K562 (cell line): ENCODE results near the gene SENP3. TPM values are rescaled to one million over a fixed set of nuclear protein-coding genes. Genes with fewer than 3 reads are reported as not detected.

Experiments used
- BCLAF1 ChIP-seq, 2 experiments: fragments of 450-650 bp in 1 of 2; IDR thresholded peaks; 2 replicates each; pipeline ENCODE4 v1.6.1; 2011 to 2017; ENCODE audit warnings: low read depth in 2 of 2, antibody characterized with exemption in 1 of 2, borderline replicate concordance in 1 of 2, low read length in 1 of 2, mild to moderate bottlenecking in 1 of 2, mixed read lengths in 1 of 2; ENCODE audit not compliant: control insufficient read depth in 1 of 2
- CHD1 ChIP-seq: fragments of 200-600 bp; sonication (generic); IDR thresholded peaks from one replicate; pipeline ENCODE4 v1.6.1; 2012; ENCODE audit warnings: mild to moderate bottlenecking, moderate library complexity, low read length, inconsistent platforms
- E2F6 ChIP-seq, 2 experiments: IDR thresholded peaks; 2 replicates each; pipeline ENCODE4 v1.6.1; 2011; ENCODE audit warnings: borderline replicate concordance in 1 of 2, control low read depth in 1 of 2, low read depth in 1 of 2, low read length in 1 of 2, mild to moderate bottlenecking in 1 of 2, mixed read lengths in 1 of 2, moderate library complexity in 1 of 2; ENCODE audit not compliant: insufficient read depth in 1 of 2, insufficient read length in 1 of 2, poor library complexity in 1 of 2, severe bottlenecking in 1 of 2; ENCODE audit errors: extremely low read depth in 1 of 2
- ETS2 ChIP-seq: IDR thresholded peaks from 2 replicates; pipeline ENCODE4 v1.6.1; 2016; ENCODE audit warnings: borderline replicate concordance, missing genetic modification characterization, mild to moderate bottlenecking, moderate library complexity, missing compliant biosample characterization; ENCODE audit not compliant: poor library complexity, severe bottlenecking
- HMG20A ChIP-seq: fragments of 450-650 bp; formaldehyde crosslinking; conservative IDR thresholded peaks from 2 replicates; pipeline ENCODE4 v1.4.0; 2020; ENCODE audit warnings: mild to moderate bottlenecking, mixed read lengths
- KLF6 ChIP-seq: fragments of 250-450 bp; sonication (Bioruptor Pico); IDR thresholded peaks from 2 replicates; pipeline ENCODE4 v1.4.0; 2020; ENCODE audit warnings: mild to moderate bottlenecking, moderate library complexity, borderline replicate concordance
- MCM3 ChIP-seq: fragments of 450-650 bp; IDR thresholded peaks from 2 replicates; pipeline ENCODE4 v1.6.1; 2016
- NFYB ChIP-seq: IDR thresholded peaks from 2 replicates; pipeline ENCODE4 v1.6.1; 2011; ENCODE audit warnings: mild to moderate bottlenecking, moderate library complexity; ENCODE audit not compliant: insufficient read length; ENCODE audit errors: extremely low read depth
- PHF20 ChIP-seq: fragments of 450-650 bp; IDR thresholded peaks from 2 replicates; pipeline ENCODE4 v1.6.1; 2018; ENCODE audit not compliant: partially characterized antibody
- RERE ChIP-seq: sonication (generic); formaldehyde crosslinking; IDR thresholded peaks from 2 replicates; pipeline ENCODE4 v1.8.0; 2023; ENCODE audit warnings: missing genetic modification reagents, mild to moderate bottlenecking, borderline replicate concordance
- RFX1 ChIP-seq: fragments of 450-650 bp; IDR thresholded peaks from 2 replicates; pipeline ENCODE4 v1.6.1; 2016; ENCODE audit warnings: mild to moderate bottlenecking, moderate library complexity
- TCFL5 ChIP-seq: fragments of 250-450 bp; sonication (Bioruptor Pico); conservative IDR thresholded peaks from 2 replicates; pipeline ENCODE4 v1.6.1; 2021; ENCODE audit warnings: mild to moderate bottlenecking, moderate library complexity, matching md5 sums
- ZNF184 ChIP-seq: sonication (generic); formaldehyde crosslinking; IDR thresholded peaks from 2 replicates; pipeline ENCODE4 v1.5.0; 2020; ENCODE audit warnings: missing genetic modification reagents
- ZNF444 ChIP-seq: fragments of 250-450 bp; sonication (Bioruptor Pico); IDR thresholded peaks from 2 replicates; pipeline ENCODE4 v1.4.0; 2020; ENCODE audit warnings: mild to moderate bottlenecking, moderate library complexity
- polyA plus RNA-seq, 8 experiments: library from polyadenylated mRNA; depleted of rRNA in 4 of 8; stranded (reverse) in 5 of 8; unstranded in 3 of 8; fragments of >200 nt; fragmentation: Nextera tagmentation in 2 of 8; fragmentation: Illumina TruSeq in 1 of 8; extraction: Ambion mirVana in 2 of 8; extraction: Trizol in 1 of 8; gene quantifications; 2 replicates each; pipeline versions ENCODE4 v1.2.1 to v1.2.3, GENCODE V29; 2011 to 2014; ENCODE audit warnings: inconsistent platforms in 1 of 8, missing spikeins in 1 of 8
- total RNA-seq, 7 experiments: library from RNA; depleted of rRNA in 6 of 7; stranded (reverse); fragments of >200 nt in 6 of 7; fragmentation: Illumina TruSeq in 2 of 7; extraction: Trizol in 2 of 7; gene quantifications; 2 replicates each; pipeline versions ENCODE4 v1.2.1 to v1.2.3, GENCODE V29; 2011 to 2021; ENCODE audit warnings: low replicate concordance in 1 of 7

Gene SENP3
- total and polyA plus RNA-seq, 9 of the 15 experiments (the other 6 are each of a cell fraction or from before 2014, with no cell fraction given), result 0.63 to 102 (median 78.8) TPM

GRCh38 chr17:7579001-7579833 is 17.5 kb downstream of the SENP3 start, which contains the start of gene CD68 (continued):
- TF ChIP-seq RERE (CRISPR knock-in tag), result no peak
- TF ChIP-seq PHF20, result no peak
- TF ChIP-seq KLF6 (CRISPR knock-in tag), result no peak
- peak; percentile 88 for TF ChIP-seq RFX1
- no peak for TF ChIP-seq TCFL5 (CRISPR knock-in tag)
- TF ChIP-seq ZNF184 (CRISPR knock-in tag), result no peak
- TF ChIP-seq MCM3, result no peak
- no peak for TF ChIP-seq NFYB
- TF ChIP-seq E2F6 (IDR thresholded peaks at IDR 0.05; ENCODE audit: borderline replicate concordance in 1 of 2, extremely low read depth in 1 of 2, insufficient read depth in 1 of 2, insufficient read length in 1 of 2, low read depth in 1 of 2, low read length in 1 of 2, poor library complexity in 1 of 2, severe bottlenecking in 1 of 2), result peak in 1 of 2 experiments; percentile 1
- TF ChIP-seq ZNF444 (CRISPR knock-in tag), result no peak
- no peak for TF ChIP-seq CHD1
- no peak for TF ChIP-seq BCLAF1 (IDR thresholded peaks at IDR 0.05; ENCODE audit: borderline replicate concordance in 1 of 2, control insufficient read depth in 1 of 2, low read depth in 2 of 2, low read length in 1 of 2)
- no peak for TF ChIP-seq ETS2 (tag)
- TF ChIP-seq HMG20A (CRISPR knock-in tag), result no peak
